ENCODE measurements around the gene TSPAN14.
"Not testable (repeated sequence)": the region's sequence is repeated elsewhere in the genome, so short reads cannot be mapped to it uniquely, and the experiment has no call there.

Gene TSPAN14

DNA sequence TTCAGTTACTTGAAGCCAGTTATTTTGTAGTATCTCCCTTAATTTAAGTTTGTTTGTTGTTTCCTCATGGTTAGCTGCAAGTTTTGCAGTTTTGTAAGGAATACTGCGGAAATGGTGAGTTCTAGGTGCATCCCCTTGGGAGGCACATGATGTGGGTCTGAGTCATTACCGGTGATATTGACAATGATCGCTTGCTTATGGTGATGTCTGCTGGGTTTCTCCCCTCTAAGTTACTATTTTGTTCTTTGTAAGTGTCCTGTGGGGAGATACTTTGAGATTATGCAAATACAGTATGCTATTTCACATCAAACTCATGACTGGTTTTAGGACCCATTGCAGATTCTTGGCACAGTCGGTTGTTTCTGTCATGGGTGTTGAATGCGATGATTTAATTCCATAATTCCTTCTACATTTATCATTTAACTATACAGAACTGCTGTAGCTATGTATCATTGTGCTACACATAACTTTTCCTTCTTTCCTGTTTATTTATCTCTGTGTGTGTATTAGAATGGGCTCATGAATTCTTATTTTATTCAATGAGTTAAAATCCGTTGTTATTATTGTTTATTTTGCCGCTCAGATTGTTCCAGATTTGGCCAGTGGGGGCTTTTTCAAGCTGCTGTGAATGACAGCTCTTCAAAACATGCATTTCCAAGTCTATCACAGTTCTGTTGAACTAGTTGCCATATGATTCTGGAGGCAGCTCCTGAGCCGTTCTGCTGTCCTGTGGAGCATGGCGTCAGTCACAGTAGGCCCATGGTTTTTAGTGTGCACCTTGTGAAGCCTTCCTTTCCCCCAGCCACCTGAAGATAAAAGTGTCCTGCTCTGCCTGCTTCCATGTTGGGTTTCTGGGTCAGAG lies 18.4 kb downstream of the TSPAN14 start:
- peak; percentile 86 for DNase-seq

DNA sequence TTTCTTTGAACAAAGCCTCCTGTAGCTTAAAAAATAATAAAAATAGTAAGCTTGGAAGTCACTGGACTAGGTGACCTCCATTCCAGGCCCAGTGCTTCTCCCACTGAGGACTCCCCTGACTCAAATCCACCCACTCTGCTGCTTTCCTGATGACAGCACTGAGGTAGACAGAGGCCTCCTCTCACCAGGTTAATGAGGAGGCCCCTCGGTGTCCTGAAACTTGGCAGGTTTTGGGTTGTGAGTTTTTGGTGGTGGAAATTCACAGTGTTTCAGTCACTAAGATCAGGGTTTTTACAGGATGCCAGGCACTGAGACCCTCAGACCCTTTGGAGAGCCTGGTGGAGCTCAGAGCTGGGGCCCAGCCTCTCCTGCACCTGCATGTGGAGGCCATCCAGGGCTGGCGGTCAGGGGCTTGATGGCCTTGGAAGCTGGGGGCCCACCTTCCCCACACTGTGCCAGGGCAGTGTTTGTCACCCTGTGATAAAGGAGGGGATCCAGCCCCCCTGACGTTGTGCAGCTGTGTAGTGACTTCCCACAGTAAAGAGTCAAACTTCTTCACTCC lies 19.1 kb downstream of the TSPAN14 start:
- DNase-seq = no peak

DNA sequence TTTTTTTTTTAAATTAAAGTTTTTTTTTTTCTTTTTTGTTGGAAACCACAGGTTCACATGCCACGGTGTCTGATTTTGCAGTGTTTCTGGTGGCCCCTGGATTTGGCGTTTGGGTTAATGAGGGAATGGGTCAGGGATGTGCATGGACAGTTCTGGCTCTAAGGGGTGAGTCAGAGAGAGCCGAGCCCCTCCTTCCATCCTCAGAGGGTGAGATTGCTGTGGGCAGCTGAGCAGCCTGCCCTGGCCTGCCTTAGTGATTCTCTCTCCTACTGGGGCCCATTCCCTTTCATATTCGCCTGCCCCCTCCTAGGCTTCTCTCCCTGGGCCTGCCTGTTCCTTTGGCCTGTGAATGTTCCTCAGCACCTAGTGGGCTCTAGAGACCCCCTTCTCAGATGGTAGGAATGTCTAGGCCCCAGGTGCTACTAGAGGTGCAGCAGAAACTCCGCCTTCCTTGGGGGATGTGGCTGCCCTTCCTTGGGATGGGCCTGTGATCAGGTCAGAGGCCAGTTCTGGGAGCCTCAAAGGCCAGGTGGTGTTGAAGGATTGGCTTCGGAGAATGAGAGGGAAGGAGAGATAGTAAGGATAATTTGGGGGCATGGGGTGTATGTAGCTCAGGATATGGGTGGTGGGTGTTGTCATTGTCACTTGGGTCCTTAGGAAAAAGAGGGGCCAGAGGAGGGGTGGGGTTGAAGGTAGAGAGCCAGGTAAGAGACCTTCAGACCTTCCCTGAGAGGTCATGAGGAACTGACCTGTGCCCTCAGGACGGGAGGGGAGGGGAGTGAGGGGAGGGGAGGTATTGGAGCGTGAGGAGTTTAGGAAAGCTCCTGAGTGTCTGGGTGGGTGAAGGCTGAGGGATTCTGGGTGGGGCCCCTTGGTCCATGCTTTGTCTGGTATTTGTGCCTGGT lies 19.8 kb downstream of the TSPAN14 start:
- DNase-seq = no peak

DNA sequence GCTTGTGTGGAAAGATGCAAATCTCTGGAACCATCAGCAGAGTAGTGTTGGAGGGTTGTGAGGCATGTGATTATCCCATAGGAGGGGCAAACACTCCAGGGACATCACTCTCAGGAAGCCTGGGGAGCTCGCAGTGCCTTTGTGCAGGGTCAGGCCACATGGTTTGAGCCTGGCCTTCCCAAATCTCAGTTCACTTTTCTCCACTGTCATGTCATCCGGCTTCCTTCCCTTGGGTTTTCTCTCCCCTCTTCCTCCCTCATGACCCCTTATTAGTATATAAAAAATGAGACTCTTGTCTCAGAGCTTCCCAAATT lies 20.4 kb downstream of the TSPAN14 start:
- DNase-seq = no peak

- DNase-seq = no peak
Observed at GRCh38 chr10:80474941-80475340, 20.8 kb downstream of the TSPAN14 start.

DNA sequence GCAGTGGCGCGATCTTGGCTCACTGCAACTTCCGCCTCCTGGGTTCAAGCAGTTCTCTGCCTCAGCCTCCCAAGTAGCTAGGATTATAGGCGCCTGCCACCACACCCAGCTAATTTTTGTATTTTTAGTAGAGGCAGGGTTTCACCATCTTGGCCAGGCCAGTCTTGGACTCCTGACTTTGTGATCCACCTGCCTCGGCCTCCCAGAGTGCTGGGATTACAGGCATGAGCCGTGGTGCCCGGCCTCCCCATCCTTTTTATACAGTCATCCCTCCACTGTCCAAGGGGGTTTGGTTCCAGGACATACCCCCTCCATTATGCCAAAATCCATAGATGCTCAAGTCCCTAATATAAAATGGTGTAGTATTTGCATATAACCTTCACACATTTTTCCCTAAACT lies 21.5 kb downstream of the TSPAN14 start:
- DNase-seq = not testable (repeated sequence)

DNA sequence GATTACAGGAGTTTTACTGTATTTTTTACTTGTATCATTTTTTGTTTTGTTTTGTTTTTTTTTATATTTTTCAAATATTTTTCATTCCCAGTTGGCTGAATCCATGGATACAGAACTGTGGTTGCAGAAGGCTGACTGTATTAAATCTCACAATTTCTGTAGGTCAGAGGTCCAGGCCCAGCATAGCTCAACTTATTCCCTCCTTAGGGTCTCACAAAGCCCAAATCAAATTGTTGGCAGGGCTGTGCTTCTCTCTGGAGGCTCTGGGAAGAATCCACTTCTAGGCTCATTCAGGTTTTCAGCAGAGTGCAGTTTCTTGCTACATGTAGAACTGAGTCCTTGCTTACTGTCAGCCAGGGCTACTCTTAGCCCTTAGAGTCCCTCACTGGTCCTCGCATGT lies 22.6 kb downstream of the TSPAN14 start:
- DNase-seq = no peak

DNA sequence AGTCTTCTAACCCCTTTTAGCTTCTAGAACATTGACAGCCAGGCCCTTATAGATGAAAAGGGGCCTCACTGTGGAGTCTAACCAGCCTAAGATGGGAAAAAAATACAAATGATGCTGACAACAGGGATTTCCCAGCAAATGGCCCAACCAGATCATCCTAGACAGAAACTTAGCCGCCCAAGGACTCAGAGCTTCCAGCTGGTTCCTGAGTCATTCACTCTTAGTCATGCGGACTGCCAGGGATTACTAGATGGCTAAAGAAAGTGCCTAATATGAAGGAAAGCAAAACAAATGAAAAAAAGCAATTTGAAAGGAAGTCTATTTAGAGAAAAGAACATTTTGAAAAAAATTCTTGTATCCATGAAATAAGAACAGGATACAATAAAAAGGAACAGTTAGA lies 23.7 kb downstream of the TSPAN14 start:
- peak; percentile 76 for DNase-seq

DNA sequence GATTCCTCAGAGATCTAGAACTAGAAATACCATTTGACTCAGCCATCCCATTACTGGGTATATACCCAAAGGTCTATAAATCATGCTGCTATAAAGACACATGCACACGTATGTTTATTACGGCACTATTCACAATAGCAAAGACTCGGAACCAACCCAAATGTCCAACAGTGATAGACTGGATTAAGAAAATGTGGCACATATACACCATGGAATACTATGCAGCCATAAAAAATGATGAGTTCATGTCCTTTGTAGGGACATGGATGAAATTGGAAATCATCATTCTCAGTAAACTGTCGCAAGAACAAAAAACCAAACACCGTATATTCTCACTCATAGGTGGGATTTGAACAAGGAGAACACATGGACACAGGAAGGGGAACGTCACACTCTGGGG lies 26.3 kb downstream of the TSPAN14 start:
- DNase-seq = not testable (repeated sequence)

DNA sequence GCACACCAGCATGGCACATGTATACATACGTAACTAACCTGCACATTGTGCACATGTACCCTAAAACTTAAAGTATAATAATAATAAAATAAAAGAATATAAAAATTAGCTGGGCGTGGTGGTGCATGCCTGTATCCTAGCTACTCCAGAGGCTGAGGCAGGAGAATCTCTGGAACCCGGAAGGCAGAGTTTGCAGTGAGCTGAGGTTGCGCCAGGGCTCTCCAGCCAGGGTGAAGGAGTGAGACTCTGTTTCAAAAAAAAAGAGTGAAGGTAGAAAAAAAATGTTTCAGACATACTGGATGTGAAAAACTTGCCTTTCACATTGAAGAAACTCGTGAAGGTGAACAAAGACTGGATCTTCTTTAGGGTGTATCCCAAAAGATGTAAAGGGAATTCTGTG lies 26.7 kb downstream of the TSPAN14 start:
- DNase-seq = no peak

DNA sequence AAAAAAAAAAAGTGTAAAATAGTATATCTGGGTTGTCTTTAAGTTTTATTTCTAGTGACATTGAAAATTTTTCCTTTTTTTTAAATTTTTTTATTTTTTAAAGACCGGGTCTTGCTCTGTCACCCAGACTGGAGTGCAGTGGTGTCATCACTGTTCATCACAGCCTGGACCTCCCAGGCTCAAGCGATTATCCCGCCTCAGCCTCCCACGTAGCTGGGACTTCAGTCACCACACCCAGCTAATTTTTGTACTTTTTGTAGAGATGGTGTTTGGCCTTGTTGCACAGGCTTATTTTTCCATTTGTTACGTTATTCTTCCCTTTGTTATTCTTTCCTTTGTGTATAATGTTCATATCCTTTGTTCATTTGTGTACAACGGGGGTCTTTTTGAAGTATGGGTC lies 30.1 kb downstream of the TSPAN14 start:
- no peak for DNase-seq

DNA sequence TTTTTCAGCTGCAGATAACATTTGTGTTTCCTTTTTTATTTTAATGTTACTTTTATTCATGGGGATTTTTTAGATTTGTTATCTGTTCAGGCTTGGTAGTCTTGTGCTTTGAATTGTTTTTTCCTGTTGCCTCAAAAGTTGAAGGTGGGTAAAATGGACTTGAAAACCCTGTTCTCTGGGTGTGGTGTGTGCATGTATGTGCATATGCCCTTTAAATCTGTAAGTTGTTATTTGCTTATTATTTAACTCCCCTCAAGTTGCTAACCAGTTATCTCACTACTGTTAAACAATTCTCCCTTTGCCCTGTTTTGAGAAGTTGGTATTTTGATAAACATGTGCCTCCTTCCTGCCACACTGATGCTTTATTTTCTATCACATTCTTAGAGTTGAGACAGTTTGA lies 30.6 kb downstream of the TSPAN14 start:
- no peak for DNase-seq

DNA sequence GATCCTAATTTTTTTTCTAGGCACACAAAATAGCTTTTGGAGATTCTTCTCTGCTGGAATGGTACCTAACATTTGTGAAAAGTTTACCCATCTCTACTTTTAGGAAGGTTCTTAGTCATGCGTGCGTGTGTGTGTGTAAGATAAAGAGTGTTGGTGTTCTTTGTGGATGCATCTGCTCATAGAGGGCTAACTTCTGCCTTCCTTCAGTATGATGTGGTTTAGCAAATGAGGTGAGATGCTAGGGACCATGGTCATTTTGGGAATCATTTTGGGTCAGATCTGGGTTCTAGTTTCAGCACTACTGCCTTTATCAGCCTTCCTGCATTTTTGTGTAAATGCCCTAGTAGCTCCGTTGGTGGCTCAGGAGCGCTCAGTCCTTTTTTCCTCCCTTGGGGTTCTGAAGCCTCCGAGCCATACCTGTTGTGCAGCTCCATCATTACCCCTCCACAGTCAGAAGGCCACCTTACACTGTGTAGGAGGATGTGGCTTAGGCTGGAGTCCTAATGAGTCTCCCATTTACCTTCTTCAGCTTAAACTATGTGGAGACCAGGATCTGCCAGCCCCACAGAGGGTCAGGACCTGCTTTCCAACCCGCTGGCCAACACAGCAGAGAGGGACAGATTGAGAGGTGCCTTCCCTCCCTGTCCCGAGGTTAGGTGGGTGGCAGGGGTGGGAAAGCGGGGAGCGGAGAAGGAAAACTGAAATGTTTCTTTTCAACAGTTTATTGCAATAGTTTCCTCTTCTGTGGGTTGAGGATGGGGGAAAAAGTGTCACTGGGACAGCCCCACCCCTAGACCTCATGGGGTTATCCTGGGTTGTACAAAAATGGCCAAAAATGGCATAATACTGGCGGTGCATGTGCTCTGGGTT lies 31.2 kb downstream of the TSPAN14 start:
- DNase-seq = no peak

DNA sequence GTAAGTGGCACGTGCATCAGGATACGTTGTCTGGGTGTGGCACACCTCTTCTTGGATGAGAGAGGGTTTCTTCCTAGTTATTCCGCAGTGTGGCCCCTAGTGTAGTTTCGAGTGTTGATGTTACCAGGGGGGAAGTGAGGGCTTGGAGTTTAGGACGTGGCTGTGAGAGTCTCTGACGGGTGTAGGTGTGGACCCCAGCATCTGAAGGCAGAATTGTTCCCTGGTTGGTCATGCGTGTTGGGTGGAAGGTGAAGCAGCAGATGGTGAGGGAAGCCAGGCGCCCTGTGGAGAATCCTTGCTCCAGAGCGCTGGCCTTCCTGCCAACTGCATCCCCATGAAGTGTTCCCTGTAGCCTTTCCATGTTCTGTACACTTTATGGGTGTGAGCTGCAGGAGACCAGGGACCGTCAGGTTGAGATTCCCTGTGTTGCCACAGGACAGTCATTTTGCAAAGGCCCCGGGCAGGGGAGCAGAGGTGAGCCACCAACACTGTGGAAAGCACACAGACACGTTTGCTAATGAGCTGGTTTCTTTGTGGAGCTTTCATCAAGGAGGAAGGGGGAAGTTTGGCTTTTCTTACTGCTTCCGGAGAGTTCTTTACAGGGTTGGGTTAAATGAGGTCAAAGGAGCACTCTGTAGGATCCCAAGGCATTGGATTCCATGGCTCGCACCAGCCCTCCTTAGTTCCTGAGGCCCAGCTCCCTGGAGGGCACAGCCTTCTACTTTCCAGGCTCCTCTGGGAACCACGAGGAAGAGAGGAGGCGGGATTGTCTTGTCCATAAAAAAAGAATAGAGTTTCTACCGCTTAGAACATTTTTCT lies 32.0 kb downstream of the TSPAN14 start:
- no peak for DNase-seq

GRCh38 chr10:80486785-80487420 lies 32.8 kb downstream of the TSPAN14 start:
- no peak for DNase-seq

- DNase-seq = no peak
Observed at GRCh38 chr10:80487421-80487785, 33.3 kb downstream of the TSPAN14 start.

DNA sequence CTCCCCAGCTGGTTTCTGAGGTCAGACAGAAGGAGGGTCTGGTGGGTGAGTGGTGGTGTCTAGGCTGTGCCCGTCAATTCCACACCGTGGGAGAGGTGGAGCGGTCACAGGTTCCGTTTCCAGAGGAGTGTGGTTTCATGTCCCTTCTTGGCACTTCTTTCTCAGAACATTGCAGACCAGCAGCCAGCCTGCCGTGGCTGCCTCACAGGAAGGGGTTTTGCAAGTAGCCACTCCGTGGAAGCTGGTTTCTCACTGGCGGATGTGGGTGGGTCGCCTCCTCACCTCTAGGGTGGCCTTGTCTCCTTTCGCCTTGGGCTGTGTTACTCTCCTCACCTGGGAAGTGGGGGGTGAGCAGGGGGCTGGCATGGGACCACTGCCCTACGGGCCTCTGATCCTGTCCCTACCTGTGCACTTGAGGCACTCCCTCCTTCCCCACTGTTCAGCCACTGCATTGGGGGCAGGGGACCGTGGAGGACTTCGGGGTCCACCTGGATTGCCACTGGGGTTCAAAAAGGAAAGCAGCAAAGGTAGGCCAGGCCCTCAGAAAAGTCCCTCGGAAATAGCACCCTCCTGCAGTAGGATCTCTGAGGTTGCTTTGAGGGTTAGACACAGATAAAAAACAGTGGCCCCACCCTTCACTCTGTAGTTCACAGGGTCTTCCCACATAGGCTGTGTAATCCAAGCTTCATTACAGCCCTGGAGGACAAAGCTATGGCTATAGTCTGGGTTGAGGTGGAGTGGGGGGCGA lies 33.9 kb downstream of the TSPAN14 start:
- DNase-seq = no peak

GRCh38 chr10:80488539-80489066 lies 34.5 kb downstream of the TSPAN14 start:
- DNase-seq = no peak

DNA sequence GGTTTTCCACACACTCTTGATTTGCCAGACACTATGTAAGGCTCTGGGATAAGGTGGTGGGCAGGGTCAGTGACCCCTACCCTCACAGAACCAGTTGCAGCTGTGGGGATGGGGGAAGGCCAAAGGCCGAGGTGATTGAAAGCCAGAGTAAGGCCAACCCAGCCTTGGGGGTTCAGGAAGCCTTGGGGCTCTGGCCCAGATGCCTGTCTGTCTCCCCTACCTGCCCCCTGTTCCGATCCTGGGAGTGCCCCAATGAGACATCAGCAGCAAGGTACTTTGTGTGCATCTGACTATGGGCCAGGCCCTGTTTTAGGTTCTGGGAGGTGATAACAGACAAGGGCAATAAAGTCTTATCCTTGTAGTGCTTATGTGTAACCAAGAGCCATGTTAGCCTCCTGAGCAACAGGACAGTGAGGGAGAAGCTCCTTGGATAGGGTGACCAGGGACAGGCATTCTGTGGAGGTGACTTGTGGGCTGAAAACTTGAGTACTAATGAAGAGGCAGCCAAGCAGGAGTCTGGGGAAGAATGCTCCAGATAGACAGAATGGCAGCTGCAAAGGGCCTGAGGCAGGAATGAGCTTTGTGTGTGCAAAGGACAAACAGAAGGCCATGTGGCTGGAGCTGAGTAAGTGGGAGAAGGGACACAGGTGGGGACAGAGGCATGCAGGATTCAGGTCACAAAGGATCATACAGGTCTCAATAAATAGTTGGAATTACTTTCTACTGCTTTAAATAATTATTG lies 35.4 kb downstream of the TSPAN14 start:
- DNase-seq = no peak

All from fibroblast of upper back skin (primary cell).